Activated naive CD4-positive, alpha-beta T cell (primary cell): Measurements from ENCODE around the gene HTRA3.

ENCODE experiments used
- DNase-seq, 4 experiments: peaks; one replicate each; lab custom pipeline; 2025; lab: John Stamatoyannopoulos, UW

HTRA3 gene

DNA sequence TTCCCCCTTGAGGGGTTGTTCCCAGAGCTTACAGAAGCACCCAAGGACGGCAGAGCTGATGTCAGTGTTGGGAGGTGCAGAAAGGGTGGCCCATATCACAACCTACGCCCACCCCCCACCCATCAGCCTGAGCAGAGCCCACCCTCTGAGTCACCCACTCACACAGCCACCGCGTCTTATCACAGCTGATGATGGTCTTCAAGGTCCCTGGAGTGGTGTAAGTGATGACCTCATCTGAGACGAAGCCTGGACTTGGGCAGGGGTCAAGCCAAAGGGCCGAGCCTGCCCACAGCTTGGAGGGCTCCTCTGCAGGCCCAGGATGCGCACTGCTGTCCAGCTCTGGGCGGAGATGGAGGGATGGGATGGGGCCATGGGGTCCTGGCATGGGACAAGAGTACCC lies 3.0 kb upstream of the HTRA3 start:
- DNase-seq, result no peak

DNA sequence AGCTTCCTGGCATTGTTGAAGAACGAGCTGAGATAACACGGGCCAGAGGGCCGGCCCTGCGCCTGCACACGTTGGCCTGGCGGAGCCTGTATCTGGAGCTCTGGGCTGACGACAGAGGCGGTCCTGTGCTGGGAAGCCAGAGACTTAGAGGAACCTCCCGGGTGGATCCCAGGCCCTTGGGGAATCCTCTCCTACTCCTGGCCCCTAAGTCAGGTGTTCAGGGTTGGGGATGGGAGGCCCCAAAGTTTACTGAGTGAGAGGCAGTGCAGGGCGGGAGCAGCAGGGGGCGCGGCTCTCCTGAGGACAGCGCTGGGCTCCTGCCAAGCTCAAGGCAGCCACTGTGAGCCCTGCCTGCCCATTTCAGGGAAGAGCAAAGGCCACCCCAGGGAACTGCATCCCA lies 2.5 kb upstream of the HTRA3 start:
- no peak for DNase-seq

DNA sequence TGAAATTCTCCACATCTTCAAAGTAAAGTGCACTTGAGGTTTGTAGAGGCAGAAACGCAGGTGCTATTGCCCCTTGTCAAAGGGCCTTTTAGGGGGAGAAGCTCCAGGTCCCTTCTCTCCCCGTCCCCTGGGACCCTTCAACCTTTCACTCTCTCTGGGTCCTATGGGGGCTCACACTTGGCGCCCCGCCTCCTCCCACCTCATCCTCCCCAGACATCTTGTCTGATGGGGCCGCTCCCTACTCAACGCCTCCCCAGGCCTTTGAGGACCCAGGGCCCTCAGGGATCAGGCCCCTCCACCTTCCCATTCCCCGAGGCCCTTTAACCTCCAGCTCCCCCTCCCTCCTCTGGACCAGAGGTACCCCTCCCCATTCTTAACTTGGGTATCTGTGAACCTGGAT lies 1.3 kb upstream of the HTRA3 start:
- DNase-seq, result no peak

DNA sequence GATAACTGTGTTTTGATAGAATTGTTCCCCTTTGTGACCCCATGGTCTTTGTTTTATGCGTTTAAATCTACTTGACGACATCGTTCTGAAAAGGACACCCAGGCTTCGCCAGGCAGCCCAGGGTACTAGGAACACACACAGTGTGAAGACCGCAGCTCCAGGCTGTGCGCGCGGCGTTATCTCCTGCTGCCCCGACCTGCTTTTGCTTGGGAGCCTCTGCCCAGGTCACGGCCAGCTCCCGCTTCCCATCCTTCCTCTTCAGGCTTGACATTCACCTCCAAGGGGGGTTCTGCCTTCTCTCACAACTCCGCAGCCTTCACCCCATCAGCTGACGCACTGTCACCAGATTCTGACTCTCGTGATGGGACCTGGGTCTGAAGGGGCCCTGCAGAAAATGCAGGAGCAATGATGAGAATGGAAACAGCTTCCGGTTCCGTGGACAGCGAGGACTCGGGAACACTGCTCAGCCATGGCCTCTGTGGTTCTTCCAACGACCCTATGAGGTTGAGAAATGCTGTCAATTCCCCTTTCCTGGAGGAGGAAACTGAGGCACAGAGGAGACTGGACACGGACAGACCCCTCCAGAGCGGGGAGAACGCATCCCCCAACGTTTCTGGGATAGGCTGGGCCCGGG lies 536 bp upstream of the HTRA3 start:
- no peak for DNase-seq

DNA sequence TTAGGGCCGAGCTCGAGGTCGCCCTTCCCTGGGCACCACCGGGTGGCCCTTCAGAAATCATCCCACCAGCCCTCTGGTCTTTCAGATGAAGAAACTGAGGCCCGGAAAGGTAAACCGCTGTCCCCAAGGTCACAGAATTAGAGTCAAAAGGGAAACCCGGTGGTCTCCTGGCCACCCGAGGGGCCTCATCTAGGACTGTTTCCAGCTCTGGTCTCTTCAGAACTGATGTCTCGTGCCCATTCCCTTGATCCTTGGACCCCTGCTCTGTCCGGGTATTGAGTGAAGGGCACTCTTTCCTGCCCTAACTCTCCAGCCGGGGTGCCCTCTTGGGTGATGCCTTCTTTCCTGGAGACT lies 841 bp downstream of the HTRA3 start:
- no peak for DNase-seq

DNA sequence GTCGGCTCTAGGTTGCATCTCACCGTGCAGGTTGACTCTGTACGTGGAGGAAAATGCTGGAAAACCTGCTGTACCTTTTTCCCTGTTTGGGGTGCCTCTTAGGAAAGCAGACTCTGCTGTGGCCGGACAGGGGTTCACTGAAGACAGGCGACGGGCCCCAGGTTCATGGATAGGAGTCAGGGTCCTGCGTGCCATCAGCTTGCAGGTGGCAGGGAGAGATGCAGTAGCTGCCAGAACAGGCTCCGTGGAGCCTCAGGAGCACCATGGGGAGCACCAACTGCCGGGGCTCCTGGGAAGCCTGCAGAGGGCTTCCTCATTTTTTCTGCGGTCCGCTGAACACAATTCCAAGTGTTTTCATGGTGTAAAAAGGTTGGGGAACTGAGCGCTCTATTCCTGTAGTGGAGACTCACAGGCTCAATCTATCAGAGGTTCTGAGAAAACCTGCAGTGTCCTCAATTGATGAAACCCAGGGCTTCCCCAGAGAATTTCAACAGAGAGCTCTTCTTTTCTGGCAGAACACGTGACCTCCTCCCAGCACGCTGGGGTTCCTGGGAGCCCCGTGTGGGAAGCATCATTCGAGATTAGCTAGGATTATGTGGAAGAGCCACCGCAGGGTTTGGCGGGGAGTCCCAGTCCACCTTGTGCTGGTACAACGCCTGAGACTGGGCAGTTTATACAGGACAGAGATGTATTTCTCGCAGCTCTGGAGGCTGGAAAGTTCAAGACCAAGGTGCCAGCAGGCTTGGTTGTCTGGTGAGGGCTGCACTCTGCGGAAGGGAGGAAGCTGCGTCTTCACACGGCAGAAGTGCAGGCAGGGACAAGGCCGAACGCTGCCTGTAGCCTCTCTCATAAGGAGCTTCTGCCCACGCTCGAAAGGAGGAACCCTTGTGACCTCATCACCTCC lies 1.6 kb downstream of the HTRA3 start:
- no peak for DNase-seq

DNA sequence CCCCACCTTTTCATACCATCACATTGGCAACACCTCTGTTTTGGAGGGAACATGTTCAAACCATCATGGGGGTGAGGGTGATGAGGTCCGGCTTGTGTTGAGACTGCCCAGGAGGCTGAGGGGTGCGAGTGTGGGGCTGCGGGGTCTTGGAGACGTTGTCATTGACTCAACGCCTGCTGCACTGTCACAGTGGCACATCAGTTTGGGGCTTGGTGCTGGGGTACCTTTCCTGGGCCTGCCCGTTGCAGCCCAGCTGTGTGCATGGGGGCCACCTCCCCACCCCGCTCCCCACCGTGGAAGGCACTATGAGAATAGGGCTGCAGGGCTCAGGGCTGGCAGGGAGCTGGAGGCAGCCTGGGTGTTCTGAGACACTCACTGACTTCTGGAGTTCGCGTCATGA lies 2.3 kb downstream of the HTRA3 start:
- no peak for DNase-seq

DNA sequence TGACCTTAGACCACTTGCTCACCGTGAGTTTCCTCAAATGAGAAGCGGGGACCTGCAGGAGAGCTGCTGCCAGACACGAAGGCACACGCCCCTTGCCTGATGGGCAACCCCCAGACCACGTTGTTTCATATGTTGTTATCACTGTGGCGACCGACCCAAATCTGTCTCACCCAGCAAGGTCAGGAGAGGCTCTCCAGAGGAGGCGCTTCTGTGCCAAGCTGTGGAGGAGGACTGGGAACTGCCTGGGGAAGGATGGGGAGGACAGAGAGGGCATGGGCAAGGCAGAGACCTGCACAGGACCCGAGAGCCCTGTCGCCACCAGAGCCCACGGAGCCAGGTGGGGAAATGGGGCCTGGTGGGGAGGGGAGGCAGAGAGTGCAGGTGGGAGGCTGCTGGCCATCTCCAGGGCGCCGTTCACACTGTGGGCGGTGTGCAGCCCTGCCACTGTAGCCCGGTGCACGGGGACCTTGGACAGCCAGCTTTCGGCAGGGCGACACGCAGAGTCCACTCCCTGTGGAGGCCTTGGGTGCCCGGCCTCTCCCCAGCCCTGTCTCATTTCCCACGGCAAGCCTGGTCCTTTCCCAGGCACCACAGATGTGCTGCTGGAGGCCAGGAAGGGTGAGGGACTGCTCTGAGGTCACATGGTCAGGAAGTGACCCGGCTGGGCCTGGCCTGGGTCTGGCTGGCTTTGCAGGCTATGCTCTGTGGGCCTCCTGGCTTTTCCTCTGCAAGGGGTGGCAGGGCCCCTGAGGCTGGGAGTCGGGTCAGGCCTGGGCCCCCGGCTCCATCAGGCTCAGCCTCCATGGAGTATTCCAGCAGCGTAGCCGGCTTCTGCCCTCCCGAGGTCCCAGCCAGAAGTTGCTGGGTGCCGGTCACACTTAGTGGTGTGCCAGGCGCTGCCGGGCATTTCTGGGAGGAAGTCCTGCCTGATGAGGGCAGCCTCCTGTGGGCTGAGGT lies 3.2 kb downstream of the HTRA3 start:
- DNase-seq, result no peak

DNA sequence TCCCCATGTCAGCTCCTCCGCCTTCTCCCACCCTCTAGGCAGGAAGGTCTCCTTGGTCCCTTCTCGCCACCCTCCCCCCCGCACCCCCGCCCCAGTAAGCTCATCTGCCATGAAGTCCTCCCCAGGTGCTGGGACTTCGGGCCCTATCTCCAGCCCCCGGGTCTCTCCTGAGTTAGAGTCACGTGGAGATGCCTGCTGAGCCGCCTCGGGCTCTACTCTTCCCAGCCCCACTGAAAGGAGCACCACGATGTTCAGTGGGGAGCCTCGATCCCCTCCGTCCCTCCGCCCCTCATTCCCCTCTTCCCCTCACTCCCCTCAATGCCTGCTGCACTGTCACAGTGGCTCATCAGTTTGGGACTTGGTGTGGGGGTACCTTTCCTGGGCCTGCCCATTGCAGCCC lies 3.9 kb downstream of the HTRA3 start:
- no peak for DNase-seq

DNA sequence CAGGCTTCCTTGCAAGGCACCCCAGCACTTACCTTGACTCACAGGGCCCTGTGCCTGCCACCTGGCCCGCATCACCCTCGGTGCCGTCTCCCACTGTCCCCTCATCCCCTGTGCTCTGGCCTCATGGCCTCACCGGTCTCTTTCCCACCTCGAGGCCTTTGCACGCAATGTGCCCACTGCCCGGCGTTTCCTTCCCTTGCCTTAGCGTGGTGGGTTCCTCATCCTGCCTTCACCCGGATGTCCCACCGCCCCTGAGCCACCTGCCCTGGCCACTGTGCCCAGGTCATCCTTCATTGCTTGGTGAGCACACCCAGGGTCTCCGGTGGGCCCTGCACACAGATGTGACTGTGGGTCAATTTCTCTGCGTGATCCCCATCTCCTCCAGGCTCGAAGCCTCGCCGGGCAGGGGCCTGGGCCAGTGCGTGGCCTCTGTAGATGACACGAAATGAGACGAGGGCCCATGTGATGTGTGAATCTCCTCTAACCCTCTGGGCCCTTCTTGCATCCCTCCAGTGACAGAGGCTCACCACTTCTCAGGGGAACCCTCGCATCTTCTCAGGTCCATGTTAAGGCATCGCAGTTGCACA lies 4.6 kb downstream of the HTRA3 start:
- no peak for DNase-seq

DNA sequence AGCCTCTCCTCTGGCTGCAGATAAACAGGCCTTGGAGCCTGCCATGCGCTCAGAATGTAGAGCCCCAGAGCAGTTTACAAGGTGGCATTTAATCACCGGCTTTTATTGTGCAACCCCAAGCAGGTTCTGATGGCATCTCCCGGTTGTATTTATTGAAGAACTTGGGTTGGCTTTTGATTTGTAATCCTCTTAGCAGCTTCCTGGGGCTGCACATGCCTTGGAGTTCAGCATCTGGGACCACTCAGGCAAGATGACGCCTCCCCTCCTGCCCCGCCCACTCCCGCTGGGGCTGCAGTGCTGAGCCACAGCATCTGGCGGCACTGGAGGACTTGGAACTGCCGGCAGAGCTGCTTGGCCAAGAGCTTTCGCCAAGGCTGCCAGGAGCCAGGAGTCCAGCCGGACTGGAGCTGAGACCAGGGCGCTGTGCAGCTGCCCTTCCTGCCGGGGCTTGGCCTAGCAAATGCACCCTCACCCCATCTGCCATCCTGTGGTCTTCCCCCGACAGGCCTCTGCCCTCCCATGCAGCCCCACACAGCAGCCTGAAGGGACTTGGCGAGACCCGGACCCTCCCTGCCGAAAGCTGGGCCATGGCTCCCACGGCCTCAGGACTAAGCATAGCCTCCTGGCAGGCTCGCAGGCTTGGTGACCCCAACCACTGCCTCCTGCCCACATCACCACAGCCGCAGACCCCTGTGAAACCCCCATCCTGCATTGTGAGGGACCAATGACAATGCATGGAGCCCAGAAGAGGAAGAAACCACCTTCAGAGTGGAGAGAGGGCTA lies 5.4 kb downstream of the HTRA3 start:
- DNase-seq, result no peak

DNA sequence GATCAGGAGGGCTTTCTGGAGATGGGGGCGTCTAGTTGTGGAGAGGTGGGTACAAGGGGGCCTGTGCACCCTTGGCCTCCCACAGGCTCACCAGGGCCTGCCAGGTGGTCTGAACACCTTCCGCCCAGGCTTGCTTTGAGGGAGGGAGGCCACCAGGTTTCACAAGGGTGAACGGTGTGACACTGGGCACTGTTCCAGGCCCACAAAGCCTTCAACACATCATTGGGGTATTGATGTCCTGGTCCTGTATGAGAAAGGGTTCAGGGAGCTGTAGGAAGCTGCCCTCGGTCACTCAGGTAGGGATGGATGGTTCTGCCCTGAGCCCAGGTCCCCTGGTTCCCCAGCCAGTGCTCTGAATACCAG lies 6.0 kb downstream of the HTRA3 start:
- DNase-seq, result no peak

DNA sequence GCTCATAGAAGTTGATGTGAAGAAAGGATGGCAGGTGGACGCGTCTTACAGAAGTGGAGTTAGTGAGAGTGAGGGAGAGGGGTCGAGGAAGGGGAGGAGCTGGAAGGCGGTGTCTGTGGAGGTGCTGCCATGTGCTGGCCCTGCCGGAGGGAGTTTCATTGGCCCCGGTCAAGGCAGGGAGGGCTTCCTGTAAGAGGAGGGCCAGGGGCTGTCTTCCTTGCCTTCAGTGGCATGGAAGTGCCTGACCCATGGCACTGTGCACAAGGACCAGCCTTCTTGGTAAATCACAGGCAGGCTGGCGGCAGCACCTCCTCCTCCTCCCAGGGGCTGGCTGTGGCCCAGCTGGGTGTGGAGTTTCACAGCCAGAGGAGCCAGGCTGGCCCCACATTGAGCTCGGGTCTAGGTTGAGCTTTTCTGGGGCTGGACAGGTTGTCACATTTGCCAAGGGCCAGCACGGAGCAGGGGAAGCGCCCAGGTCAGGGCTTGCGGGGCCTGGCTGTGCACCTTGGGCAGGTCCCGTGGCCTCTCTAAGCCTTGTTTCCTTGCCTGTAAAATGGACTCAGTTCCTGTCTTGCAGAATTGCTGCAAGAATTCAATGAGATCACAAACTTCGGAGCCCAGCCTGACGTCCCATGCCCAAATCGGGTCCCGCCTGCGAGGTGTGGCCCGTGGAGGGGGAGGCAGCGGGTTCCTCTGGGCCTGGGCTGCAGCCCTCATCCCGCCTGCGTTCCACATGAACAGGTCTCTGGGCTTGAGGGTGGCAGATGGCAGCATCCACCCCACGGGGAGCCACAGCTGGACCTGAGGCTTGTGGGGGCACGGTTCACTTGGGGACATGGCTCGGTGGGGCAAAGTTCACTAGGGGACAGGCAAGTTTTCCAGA lies 7.0 kb downstream of the HTRA3 start:
- no peak for DNase-seq

DNA sequence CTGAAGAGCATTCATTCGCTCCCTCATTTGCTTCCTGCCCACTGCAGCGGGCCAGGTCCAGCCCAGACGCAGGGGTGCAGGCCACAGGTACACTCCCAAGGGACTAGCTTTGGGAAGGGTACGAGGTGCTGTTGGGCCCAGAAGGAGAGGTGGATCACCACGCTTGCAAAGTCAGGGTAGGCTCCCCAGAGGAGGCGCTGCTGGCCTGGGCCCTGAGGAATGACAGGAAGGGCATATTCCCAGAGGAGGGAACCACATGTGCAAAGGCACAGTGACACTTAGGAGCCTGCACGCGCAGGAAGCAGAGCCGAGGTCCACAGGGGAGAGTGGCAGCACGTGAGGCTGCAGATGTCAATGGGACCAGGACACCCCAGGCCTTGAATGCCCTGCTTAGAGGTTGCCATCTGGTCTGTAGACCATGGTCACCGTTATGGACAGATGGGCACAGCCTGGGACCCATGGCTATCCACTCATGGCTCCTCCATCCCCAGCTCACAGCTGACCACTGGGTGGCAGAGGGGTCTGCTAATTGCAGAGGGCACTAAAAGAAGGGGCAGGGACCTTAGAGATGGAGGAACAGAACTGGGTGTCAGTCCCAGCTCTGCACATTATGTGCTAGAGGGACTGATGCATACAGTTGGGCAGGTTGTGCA lies 7.9 kb downstream of the HTRA3 start:
- no peak for DNase-seq

DNA sequence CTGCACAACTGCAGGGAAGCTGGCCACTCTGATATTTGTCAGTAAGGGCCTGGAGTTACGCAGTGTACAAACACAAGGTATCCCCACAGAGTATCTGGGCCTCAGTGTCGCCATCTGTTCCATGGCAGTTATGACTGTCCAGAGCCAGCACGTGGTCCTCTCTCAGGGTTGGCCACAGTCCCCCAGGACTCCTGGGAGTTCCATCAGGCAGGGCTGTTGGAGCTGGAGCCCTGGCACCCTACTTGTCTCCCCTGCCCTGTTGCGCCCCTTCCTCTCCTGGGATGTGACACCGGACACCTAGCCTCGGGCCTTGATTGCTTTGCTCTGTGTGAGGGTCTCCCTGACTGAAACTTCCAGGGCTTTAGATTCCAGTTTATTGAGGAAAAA lies 8.4 kb downstream of the HTRA3 start:
- DNase-seq, result no peak

DNA sequence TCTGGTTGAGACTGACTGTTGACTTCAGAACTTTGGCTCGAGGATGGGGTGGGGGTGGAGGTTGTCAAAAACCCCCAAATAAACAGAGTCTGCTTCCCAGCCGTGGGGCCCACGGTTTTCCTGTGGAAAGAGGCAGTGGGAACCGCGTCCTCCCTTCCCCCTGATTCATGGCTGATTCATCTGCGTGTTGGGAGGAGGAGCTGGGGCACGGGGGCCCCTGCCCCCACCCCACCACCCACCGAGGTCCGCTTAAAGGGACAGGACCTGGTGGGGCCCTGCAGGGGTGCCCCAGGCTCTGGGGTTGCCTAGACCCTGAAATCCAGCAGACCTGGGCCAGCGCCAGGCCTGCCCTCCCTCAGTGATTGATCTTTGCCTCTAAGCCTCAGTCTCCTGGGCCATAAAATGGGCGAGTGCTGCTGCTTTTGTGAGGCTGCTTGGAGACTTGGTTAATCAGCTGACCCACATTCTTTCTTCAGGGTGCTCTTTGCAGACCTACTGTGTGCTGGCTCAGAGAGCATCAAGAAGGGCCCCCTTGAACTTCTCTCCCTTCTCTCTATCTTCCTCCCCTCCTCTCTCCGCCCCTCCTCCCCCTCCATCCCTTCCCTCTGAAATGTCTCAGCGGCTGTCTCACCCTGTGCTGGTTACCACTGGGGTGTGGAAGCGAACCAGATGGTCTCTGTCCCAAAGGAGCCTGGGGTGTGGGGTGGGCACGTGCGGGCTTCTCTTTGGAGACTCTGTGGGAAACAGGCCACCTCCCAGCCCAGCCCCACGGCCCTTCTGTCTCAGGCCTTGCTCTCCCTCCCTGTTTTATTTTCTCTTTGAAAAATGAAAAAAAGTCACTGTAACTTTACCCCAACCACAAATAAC lies 9.1 kb downstream of the HTRA3 start:
- DNase-seq, result no peak

DNA sequence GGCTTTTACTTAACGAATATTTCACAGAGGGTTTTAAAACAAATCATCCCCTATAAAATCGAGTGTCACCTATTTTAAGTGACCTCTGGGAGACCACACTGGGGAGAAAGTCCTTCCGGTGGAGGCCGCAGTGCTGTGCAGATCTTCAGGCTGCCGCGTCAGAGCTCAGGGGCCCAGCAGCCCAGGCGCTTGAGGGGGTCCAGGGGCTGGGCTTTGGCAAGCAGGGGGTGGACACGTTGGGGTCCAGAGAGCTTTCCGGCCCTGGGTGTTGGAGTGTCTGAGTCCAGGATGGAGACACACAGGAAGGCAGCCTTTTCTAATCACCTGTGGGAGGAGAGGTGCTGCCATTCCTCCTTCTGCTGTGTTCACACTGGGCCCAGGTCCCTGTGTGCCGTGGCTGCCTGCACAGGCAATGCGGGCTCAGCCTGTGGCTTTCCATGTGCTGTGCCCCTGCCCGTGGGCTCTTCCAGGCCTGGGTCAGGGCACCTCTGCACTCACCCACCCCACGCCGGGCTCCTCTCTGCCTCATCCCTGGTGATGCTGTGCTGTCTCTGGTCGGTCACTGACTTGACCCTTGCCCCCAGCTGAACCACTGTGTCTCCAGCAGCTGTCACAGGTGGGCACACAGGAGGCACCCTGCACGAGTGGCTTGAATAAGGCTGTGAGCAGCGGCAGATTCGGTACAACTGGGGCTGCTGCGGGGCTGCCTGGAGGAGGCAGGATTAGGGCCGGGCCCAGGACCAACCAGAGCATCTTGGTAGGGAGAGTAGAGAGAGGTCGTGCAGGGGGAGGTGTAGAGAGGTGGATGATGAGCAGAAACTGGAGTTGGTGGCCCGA lies 10.0 kb downstream of the HTRA3 start:
- no peak for DNase-seq
